Measurements from ENCODE around the gene STXBP4. TPM values are rescaled to one million over a fixed set of nuclear protein-coding genes. Genes with fewer than 3 reads are reported as not detected.

STXBP4 gene
- polyA plus RNA-seq, 12 donors, result 3.0 to 7.3 (median 6.3) TPM; not detected in 1

DNA sequence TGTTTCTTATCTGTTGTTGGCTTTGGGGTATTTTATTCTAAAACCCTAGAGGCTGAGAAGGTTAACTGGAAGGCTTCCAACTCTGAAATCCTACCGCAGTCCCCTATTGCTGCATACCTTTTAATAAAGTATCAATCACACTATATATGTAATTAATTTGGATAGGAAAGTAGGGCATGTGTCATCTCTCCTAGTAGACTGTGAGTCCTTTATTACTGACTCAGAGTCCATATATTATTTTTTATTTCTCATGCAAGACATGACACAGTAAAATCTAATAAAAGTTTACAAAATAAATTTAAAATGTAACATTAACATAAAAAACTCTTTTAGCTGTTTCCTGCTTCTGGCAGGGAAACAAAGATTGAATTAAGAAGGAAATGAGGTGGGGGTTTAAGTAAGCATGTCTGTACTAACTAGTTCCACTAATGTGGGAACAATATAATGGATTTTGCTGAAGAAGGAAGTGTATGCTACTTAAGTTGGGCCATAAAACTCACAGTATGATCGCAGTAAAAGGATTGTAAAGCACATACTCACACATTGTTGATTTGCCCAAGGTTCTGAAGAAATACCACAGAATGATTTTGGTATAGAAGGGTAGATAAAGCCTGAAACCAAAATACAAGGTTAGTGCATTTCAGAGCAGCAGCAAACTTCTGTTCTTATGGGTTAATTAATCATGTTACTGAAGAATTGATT, 198.6 kb downstream of the STXBP4 start:
- no peak for DNase-seq

DNA sequence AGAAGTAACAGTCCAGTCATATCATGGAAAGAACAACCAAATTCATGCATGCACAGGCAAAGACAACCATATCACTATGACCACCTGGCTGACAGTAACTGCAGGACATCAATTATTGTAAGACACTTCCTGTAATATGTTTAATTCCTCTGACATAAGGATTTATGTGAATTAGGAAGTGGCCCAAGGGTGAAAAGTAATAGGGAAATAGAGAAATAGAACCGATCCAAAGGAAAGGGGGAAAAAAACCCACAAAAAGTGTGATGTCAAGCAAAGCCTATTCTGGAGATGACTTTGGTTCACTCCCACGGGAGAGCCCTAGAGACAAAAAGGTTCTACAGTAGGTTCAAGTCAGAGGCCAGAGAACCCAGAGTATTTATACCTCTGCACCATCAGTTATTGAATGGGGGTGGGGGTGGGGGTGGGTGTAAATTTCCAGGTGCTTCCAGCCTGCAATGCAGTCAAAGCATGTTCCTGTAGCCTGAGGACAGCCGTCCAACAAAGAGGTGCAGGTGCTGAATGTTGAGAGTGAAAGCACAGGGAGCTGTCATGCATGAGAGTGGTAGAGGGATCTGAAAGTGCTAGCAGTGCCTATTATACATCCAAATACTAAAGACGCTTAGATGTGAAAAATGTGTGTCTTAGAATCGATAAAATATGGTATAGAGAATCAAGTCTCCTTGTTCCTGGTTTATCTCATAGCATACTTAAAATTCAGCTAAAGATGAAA, 200.6 kb downstream of the STXBP4 start:
- no peak for DNase-seq

DNA sequence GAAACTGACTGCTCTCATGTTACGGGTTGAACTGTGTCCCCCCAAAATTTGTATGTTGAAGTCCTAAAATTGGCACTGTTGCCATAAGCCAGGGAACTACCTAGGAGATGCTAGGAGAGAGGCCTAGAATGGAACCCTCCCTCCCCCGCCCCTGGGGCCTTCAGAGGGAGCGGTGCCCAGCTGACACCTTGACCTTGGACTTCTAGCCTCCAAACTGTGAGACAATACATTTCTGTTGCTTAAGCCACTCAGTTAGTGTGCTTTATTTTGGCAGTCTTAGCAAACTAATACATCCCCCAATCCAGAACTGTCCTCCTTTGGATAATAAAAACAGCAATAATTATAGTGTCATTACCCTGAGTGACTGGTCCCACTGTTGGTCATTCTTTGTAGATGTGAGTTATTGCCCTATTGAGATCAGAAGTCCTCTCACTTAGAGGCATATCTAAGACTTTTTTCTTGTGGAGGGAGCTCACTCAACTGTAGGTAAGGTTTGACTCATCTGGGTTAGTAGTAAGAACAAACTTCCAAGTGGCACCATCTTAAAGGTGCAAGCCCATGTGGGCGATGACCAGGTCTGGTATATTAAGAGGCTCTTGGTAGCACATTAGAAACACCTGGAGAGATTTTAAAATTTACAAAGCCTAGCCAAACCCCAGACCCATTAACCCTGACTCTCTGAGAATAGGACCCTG, 203.2 kb downstream of the STXBP4 start:
- DNase-seq, result no peak

DNA sequence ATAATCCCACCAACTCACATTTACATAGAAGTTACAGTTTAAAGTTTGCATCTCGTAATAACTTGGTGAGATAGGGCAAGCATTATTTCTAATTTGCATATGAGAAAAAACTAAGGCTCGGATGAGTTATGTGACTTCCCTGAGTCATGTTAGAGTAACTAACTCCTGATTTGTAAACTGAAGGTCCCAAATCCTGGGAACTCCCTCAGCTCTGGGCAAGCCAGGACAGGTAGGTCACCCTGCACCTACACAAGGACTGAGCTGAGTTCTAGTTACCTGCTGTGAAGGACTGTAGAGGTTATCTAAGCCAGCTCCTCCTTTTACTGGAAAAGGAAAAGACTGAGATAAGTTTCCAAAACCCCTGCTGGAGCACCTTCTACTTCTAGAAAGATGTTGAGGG, 204.0 kb downstream of the STXBP4 start:
- DNase-seq, result no peak

DNA sequence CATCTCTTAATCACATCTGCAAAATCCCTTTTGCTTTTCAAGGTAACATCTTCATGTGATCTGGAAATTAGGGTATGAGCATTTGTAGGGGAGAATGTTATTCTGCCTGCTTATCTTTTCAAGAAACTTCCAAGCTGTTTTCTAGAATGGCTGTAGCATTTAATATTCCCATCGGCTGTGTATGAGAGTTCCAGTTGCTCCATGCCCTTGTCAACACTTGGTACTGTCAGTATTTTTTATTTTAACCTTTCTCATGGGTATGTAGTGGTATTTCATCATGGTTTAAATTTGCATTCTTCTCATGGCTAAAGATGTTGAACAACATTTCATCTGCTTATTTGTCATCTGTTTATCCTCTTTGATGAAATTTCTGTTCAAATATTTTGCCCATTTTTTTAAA, 205.6 kb downstream of the STXBP4 start:
- DNase-seq, result no peak

DNA sequence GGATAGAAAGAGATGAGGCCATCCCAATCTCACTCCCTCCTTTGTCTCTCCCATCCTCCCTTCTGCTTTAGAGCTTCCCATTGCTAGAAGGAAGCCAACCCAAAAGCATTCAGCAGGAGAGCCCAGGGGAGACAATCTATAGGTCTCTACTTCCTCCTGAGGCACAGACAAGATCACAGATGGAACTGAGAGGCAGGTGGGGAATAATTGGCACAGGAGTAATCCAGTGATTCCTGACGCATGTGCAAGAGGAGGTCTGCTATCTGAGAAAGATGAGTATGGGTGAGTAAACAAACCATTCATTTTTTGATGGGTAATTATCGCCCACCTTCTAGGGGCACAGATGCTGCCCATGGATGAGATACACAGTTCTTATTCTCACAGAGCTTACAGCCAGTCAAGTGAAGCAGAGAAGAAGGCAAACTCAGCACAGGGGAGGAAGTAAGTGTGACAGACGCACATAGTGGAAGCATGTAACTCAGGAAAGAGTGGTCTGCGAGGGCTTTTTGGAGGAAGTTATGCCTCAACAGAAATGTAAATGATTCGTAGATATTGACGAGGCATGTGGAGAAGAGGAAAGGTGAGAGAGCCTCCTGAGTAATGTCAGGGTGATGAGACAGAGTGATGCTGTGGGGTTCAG, 207.3 kb downstream of the STXBP4 start:
- no peak for DNase-seq

DNA sequence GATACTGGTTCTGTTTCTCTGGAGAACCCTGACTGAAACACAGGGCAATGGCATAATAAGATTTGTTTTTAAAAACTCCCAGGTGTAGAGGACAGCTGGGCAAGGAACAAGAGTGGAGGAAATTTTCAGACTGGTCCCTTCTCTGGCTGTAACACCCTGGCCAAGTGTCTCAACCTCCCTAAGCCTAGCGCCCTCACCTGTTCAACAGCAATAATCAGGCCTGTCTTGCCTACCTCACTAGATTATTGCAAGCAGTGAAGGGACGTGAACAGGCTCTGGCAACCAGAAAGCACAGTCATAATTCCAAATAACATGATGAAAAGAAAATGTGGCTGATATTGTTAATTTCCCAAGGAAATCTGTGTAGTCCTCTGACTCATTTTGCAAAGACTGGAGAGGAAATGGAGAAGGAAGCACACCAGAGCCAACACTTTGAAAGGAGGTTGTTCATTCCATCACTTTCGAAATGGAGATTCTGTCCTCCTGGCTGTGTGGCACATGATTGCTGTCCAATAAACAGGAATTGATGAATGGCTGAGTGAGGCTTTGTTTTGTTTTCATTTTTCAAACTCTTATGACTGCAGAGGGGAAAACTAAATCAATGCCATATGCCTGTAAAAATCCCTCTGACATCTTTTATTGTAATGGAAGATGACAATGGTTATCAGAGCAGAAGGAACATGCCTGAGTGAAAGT, 208.7 kb downstream of the STXBP4 start:
- DNase-seq, result no peak

DNA sequence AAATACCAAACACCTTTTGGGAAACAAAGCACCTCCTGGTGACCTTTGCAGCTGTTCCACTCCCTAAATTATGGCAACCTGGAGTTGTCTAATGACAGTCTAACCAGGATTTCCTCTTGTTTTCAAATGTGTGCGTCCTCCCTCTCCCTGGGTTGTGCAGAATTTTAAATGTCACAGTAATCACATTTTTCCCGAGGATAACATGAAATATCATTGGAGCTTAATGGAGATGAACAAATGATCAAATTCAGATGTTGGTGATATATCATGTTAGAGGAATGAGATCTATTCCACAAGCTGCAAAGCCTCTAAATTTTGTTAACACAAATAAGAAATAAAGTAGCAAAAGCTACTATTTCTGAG, 209.3 kb downstream of the STXBP4 start:
- no peak for DNase-seq

DNA sequence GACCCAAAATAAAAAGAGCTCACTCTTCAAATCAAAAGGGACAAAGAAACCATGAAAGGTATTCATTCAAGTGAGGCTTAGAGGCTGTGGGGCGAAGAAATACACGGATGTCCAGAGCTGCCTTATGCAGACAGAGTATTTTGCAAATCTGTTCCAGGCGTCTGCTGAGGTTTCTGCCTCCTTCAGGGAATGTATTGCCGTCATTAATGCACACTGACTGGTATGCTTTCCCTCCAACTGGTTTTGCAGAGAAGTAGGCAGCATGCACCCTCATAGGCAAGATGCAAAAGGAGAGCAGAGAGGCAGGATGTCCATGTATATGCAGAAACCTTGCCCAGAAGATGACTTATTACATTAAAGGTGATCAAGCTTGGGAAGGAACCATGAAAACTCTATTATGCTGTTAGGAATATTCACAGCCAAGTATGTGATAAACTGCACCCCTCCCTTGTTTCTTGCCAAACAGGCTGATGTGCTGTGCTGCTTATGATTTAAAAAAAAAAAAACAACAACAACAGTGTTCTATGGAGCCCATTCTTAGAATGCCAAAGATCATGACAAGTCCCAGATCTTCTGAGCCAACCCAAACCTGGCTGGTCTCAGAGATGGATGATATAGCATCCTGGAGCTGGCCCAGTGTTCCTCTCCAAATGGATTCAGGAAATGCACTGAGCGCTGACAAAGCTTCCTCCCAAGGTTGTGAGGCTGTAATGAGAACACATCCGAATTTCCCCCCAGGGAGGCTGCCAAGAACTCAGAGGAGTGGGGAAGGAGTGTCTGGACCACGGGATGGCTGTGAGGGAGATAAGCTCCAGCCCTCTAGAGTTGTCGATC, 218.6 kb downstream of the STXBP4 start:
- peak; percentile 28 for DNase-seq

DNA sequence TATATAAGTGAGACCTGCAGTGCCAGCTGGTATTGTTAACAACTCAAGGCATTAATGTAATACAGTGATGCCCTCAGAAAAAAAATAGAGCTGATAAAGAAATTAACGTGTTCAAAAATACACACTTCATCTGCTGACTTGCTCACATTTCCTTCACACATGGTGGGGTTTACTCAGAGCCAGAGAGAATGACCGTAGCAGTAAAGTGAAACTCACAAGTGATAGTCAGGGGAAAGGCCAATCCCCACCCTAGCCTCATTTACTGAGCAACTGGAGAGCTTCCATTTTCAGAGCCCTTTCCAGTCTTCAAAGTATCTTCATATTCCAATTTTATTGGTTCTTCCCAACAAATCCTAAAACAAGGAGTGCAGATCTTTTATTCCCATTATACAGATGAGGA, 222.2 kb downstream of the STXBP4 start:
- DNase-seq, result no peak

DNA sequence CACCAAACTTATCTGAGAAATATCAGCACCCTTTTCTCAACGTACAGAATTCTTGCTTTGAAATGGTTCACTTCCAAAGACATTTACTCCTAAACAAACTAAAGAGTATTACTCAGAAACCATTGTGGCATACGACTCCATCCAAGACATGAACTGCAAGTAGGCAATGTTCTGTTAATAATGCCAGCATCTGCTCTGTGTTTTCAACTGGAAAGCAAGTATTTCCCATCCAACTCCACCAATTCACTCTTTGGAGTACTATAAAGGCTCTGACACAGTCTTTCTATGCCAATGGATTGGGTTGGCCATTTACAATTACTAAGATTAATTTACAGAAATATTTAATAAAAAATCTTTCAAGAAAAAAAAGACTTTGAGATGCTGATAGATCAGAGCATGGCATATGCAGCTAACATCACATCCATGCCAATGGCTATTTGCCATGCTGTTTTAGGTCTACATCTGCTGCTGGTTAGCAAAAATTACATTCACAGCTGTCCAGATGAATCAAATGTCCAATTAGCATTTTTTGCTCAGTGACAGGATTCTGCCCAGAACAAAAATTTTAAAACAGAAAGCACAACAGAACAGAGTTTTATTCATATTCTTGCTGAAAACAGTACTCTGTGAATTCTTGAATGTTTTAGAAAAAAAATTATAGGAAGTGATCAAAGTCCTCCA, 230.3 kb downstream of the STXBP4 start:
- peak; percentile 49 for DNase-seq

DNA sequence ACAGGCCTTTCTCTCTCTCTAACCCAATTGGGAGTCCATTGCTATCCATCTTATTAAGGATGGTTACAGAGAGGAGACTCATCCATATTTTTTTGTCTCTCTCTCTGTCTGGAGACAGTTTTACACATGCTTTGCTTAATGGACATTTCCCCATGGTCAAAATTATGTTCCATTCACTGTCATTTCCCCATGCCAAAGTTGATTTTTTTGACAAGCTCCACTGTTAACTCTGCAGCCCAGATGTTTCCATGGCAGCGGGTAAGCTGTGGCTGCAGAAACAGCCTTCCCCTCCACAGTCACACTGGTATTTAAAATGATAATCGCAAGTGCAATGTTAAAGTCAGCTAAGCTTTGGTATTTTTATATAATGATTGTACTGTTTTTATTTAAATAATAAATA, 232.3 kb downstream of the STXBP4 start:
- DNase-seq, result no peak

DNA sequence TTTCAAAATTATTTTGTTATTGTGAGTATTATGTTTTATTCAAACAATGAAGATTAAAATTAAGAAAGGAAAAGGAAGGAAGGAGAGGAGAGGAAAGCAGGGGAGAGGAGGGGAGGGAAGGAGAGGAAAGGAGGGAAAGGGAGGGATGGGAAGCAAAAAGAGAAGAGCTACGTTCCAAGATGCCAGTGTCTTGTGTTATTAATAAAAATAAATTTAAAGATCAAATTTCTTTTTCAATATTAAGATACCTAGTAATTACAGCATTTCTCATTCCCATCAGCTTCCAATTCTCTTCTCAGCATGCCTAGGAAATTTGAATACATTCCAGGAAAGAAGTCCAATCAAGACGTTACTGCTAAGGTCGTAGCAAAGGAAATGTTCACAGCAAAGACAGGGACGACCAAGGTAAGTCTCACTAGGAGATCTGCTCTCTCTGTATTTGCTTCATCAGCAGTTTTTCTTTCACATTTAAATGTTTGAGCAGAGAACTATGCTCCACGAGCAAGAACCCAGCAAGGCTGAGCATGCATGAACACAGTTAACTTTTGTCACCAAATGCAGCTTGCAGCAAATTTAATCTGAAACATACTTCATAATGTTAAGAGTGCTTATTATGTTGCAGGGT, 232.9 kb downstream of the STXBP4 start:
- no peak for DNase-seq

DNA sequence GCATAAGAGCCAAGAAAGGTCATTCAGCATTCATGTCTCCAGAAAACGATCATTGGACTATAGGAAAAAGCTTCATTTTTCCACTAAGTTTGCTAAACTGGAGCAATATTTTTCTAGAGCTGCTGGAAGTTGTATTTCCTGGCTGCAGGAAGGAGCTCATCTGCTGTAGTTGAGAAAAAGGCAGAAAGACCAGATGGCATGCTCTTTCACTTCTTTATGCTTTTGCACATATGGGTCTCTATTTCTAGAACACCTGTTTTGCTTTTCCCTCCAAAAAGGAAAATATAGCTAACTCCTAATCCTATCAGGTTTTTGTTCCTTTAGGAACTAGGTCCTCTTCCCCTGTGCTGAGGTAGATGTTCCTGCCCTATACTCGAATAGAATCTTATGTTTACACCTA, 234.3 kb downstream of the STXBP4 start:
- DNase-seq, result no peak

DNA sequence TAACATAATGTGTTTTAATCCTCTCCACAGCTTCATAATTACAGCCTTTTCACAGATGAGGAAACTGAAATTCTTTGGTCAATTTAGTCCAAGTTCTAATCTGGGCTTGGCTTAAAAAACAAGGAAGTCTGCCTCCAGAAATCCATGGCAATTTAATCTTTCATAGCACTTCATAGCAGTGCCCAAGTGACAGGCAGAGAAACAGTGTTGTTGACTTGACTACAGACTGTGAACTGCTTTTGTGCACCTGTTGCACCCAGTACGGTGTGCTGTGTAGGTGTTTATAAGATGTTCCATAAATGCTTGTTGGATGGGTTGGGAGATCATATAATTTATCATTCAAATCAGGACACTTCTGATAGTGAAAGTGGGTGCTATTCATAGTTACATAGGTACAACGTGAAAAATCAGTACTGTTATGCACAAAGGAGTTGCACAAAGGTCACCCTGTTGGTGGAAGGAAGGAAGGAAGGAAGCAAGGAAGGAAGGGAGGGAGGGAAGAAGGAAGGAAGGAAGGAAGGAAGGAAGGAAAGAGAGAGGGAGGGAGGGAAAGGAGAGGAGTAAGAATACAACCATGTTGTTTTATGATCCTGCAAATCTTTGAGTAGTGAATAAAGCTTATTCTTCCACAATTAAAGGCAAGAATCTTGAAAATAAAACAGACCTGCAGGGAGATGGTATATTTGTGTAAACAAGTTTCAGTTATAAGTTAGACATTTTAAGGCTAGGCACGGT, 239.7 kb downstream of the STXBP4 start:
- DNase-seq, result no peak

DNA sequence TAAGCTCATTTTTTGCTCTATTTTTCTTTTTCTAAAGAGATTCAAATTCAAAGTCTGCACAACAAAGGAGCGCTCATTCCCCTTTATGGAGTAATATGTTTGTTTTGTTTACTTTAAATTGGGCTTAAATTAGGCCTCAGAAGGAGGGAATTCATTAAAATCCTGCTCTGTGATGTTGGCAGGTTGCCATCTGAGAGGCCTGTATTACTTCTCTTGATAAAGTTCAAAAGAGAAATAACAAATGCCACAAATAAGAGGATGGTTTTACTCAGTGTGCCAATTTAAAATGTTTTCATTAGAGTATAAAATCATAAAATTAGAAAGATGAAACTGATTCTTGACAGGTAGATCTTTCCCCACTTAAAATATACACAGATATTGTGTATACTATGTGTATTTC, 241.7 kb downstream of the STXBP4 start:
- DNase-seq, result no peak

DNA sequence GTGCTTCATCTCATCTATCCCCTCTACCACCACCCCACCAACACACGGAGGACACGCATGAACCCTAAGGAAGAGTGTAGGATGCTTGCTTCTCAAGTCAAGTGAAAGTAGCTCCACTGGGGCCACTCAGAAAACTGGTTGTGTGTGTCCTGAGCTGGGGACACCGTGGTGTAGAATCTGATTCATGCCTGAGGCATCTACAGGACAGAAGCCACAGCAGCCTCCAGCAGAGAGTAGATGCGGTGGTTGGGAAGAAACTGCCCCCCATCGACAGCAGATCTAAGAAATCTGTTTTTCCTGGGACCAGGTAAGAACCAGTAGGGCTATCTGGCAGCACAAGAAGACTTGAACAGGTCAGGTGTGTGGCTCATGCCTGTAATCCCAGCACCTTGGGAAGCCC, 244.3 kb downstream of the STXBP4 start:
- no peak for DNase-seq

DNA sequence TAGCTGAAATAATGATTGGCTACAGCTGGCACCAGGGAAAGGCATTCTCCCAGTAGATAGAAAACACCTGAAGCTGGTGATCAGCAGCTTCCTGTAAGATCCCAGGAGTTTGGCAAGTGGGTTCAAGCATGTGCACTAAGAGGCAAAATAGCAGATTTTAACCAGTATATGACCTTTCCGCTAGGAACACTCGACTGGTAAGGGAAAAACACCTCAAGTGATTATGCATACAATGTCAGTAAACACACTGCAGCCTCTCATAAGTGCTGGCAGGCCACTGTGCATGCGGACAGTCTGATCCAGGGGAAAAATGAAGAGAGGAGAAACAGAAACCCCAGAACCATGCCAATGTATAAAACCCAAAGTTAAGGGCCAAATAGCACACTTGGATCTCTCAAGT, 247.1 kb downstream of the STXBP4 start:
- no peak for DNase-seq

DNA sequence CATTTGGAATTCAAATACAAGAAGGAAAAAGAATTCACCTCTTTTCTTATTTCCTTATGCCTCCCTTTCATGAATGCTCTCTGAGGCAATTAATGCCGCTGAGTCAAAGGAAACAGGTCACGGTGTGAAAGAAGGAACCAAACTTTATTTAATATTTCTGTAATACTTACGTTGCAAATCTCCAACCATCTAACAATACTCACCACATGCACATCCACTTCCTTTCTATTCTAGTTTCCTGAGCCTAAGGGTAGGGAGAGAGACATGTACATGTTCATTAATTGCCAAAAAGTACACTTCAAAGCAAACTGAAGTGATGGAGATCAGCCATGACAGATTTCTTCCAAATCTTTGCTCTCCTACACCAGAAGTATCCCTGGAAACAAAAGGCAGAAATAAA, 248.3 kb downstream of the STXBP4 start:
- no peak for DNase-seq
